Liver (tissue), 9 donors: ENCODE measurements around the gene NAT8L. TPM values are rescaled to one million over a fixed set of nuclear protein-coding genes. Genes with fewer than 3 reads are reported as not detected.

ENCODE experiments used
- DNase-seq: peaks from one replicate; pipeline ENCODE4 v3.0.0-alpha.2; 2017; ENCODE audit warnings: low spot score
- H3K27ac ChIP-seq, 2 donors: one replicate each; pipeline ENCODE4 v1.7.0; 2013; ENCODE audit warnings: inconsistent platforms in 2 of 2, low read length in 2 of 2, control low read depth in 1 of 2, low read depth in 1 of 2, mild to moderate bottlenecking in 1 of 2
- H3K27me3 ChIP-seq, 4 donors: one replicate each; pipeline versions ENCODE4 v1.6.1 to v1.7.0; 2013; ENCODE audit warnings: low read length in 3 of 4, inconsistent platforms in 1 of 4, mild to moderate bottlenecking in 1 of 4, moderate library complexity in 1 of 4; ENCODE audit not compliant: control insufficient read depth in 4 of 4, insufficient read depth in 4 of 4
- H3K36me3 ChIP-seq, 4 donors: one replicate each; pipeline versions ENCODE4 v1.6.1 to v1.7.0; 2013; ENCODE audit warnings: low read length in 3 of 4, mild to moderate bottlenecking in 3 of 4, low read depth in 1 of 4, moderate library complexity in 1 of 4; ENCODE audit not compliant: control insufficient read depth in 4 of 4, insufficient read depth in 3 of 4
- H3K4me1 ChIP-seq, 4 donors: one replicate each; pipeline versions ENCODE4 v1.6.1 to v1.7.0; 2013; ENCODE audit warnings: low read length in 3 of 4, mild to moderate bottlenecking in 3 of 4, moderate library complexity in 1 of 4; ENCODE audit not compliant: control insufficient read depth in 4 of 4, insufficient read depth in 4 of 4
- H3K4me3 ChIP-seq, 3 donors: one replicate each; pipeline versions ENCODE4 v1.6.1 to v1.7.0; 2013; ENCODE audit warnings: low read length in 3 of 3, control low read depth in 1 of 3, low read depth in 1 of 3, mild to moderate bottlenecking in 1 of 3
- H3K9ac ChIP-seq, 2 donors: one replicate each; pipeline ENCODE4 v1.7.0; 2013; ENCODE audit warnings: low read length in 2 of 2, mild to moderate bottlenecking in 2 of 2, moderate library complexity in 2 of 2, control low read depth in 1 of 2, low read depth in 1 of 2
- H3K9me3 ChIP-seq, 4 donors: one replicate each; pipeline versions ENCODE4 v1.6.1 to v1.7.0; 2013; ENCODE audit warnings: low read length in 3 of 4; ENCODE audit not compliant: control insufficient read depth in 4 of 4
- EGR1 ChIP-seq, 2 donors: IDR thresholded peaks; 2 replicates each; pipeline ENCODE4 v1.6.1; 2016 to 2018; ENCODE audit warnings: antibody characterized with exemption in 2 of 2, low read depth in 2 of 2
- FOXA1 ChIP-seq: IDR thresholded peaks from 2 replicates; pipeline ENCODE4 v1.6.1; 2016; ENCODE audit warnings: antibody characterized with exemption
- FOXA2 ChIP-seq: IDR thresholded peaks from 2 replicates; pipeline ENCODE4 v1.6.1; 2016; ENCODE audit warnings: antibody characterized with exemption
- GABPA ChIP-seq, 2 donors: IDR thresholded peaks in 1 of 2; conservative IDR thresholded peaks in 1 of 2; 2 replicates each; pipeline ENCODE4 v1.6.1; 2016; ENCODE audit warnings: antibody characterized with exemption in 2 of 2, mild to moderate bottlenecking in 1 of 2, moderate library complexity in 1 of 2
- HNF4A ChIP-seq, 2 donors: conservative IDR thresholded peaks; 2 replicates each; pipeline ENCODE4 v1.6.1; 2016; ENCODE audit warnings: antibody characterized with exemption in 2 of 2, mild to moderate bottlenecking in 2 of 2
- HNF4G ChIP-seq: IDR thresholded peaks from 2 replicates; pipeline ENCODE4 v1.6.1; 2016; ENCODE audit warnings: antibody characterized with exemption
- JUND ChIP-seq, 2 donors: IDR thresholded peaks; 2 replicates each; pipeline ENCODE4 v1.6.1; 2016; ENCODE audit warnings: antibody characterized with exemption in 2 of 2
- NR2F2 ChIP-seq: IDR thresholded peaks from 2 replicates; pipeline ENCODE4 v1.6.1; 2016; ENCODE audit warnings: antibody characterized with exemption
- RAD21 ChIP-seq, 2 donors: IDR thresholded peaks; 2 replicates each; pipeline ENCODE4 v1.6.1; 2016; ENCODE audit warnings: antibody characterized with exemption in 2 of 2, mild to moderate bottlenecking in 2 of 2
- RXRA ChIP-seq, 2 donors: IDR thresholded peaks; 2 replicates each; pipeline ENCODE4 v1.6.1; 2017 to 2018; ENCODE audit warnings: antibody characterized with exemption in 2 of 2, mild to moderate bottlenecking in 1 of 2
- SP1 ChIP-seq: IDR thresholded peaks from 2 replicates; pipeline ENCODE4 v1.6.1; 2018; ENCODE audit warnings: antibody characterized with exemption, mild to moderate bottlenecking
- TAF1 ChIP-seq: conservative IDR thresholded peaks from 2 replicates; pipeline ENCODE4 v1.6.1; 2016; ENCODE audit warnings: antibody characterized with exemption, mild to moderate bottlenecking
- YY1 ChIP-seq: IDR thresholded peaks from 2 replicates; pipeline ENCODE4 v1.6.1; 2016; ENCODE audit warnings: antibody characterized with exemption, mild to moderate bottlenecking
- WGBS: extraction: QIAGEN DNeasy Blood & Tissue Kit; methylation state at CpG from one replicate; pipeline ENCODE4 v1.1.7; 2013; 5-methylcytosine and 5-hydroxymethylcytosine counted together
- polyA plus RNA-seq, 2 donors: library from polyadenylated mRNA; stranded (reverse) in 1 of 2; unstranded in 1 of 2; fragments of 200-250 nt in 1 of 2; fragments of >200 nt in 1 of 2; fragmentation: Nextera tagmentation in 1 of 2; extraction: Ambion mirVana in 1 of 2; gene quantifications; one replicate each; pipeline versions ENCODE4 v1.2.1 to v1.2.3, GENCODE V29; 2013 to 2015
- total RNA-seq, 2 donors: library from RNA; depleted of rRNA; stranded (reverse); fragments of >200 nt; gene quantifications; one replicate each; pipeline ENCODE4 v1.2.3, GENCODE V29; 2014
- TF ChIP-seq, protein P1 (sequence below): IDR thresholded peaks from 2 replicates; pipeline ENCODE4 v1.6.1; 2016; ENCODE audit warnings: antibody characterized with exemption
- TF ChIP-seq, protein P2 (sequence below): IDR thresholded peaks from 2 replicates; pipeline ENCODE4 v1.6.1; 2016; ENCODE audit warnings: antibody characterized with exemption
- TF ChIP-seq, protein P3 (sequence below): fragments of 150-350 bp; IDR thresholded peaks from 2 replicates; pipeline ENCODE4 v1.5.1; 2017; ENCODE audit warnings: improper control_type of control experiment, low read depth, low read length; ENCODE audit not compliant: missing input control
- TF ChIP-seq, protein P4 (sequence below): IDR thresholded peaks from 2 replicates; pipeline ENCODE4 v1.6.1; 2016; ENCODE audit warnings: antibody characterized with exemption
- TF ChIP-seq, protein P5 (sequence below): IDR thresholded peaks from 2 replicates; pipeline ENCODE4 v1.6.1; 2016; ENCODE audit warnings: antibody characterized with exemption, mild to moderate bottlenecking
- donor health status: healthy.
- donor health status: healthy.
- donor health status: healthy.
- donor health status: healthy.
- donor health status: healthy.

NAT8L gene
- total and polyA plus RNA-seq, 4 donors: 0.07 to 0.09 (median 0.08) TPM; not detected in 1

DNA sequence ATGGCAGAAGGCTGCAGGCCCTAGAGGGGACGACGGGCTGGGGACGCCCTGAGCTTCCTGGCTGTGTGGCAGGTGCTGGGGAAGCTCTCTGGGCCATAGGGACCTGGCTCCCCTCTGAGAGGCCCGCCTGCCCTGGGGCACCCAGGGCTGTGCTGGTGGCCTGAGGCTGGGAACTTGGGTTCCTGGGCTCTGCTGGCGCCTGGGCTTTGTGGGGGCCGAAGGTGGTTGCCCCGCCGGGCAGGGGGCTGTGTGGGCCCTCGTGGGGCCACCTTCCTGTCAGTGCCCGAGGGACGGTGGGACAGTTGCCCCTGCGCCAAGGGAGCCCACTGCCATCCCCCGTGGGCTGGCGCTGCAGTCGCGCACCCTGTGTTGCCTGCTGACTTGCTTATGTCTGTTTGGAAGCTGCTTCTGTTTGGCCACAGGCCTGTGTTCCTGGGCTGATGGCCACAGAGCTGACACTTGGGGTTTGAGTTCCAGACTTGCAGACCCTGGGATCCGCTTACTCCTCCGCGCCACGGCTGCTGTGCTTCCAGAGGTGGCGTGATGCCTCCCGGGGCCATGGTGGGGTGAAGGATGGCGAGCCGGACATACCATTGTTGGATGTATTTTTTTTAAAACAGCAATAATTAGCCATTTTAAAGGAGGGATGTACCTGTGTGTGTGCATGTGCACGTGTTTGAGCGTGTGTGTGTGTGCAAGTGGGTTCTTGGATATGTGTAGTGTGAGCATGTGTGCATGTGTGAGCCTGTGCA, 8.5 kb downstream of the NAT8L start:
- no peak for TF ChIP-seq SP1
- TF ChIP-seq, protein P1, sequence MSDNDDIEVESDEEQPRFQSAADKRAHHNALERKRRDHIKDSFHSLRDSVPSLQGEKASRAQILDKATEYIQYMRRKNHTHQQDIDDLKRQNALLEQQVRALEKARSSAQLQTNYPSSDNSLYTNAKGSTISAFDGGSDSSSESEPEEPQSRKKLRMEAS: no peak
- TF ChIP-seq RAD21 (IDR thresholded peaks at IDR 0.05): no peak
- no peak for TF ChIP-seq GABPA (IDR thresholded peaks at IDR 0.05 in 1 of 2, conservative IDR thresholded peaks at IDR 0.05 in 1 of 2)
- TF ChIP-seq, protein P2, sequence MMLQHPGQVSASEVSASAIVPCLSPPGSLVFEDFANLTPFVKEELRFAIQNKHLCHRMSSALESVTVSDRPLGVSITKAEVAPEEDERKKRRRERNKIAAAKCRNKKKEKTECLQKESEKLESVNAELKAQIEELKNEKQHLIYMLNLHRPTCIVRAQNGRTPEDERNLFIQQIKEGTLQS: no peak
- no peak for TF ChIP-seq JUND (IDR thresholded peaks at IDR 0.05)
- no peak for TF ChIP-seq RXRA (IDR thresholded peaks at IDR 0.05)
- TF ChIP-seq, protein P3, sequence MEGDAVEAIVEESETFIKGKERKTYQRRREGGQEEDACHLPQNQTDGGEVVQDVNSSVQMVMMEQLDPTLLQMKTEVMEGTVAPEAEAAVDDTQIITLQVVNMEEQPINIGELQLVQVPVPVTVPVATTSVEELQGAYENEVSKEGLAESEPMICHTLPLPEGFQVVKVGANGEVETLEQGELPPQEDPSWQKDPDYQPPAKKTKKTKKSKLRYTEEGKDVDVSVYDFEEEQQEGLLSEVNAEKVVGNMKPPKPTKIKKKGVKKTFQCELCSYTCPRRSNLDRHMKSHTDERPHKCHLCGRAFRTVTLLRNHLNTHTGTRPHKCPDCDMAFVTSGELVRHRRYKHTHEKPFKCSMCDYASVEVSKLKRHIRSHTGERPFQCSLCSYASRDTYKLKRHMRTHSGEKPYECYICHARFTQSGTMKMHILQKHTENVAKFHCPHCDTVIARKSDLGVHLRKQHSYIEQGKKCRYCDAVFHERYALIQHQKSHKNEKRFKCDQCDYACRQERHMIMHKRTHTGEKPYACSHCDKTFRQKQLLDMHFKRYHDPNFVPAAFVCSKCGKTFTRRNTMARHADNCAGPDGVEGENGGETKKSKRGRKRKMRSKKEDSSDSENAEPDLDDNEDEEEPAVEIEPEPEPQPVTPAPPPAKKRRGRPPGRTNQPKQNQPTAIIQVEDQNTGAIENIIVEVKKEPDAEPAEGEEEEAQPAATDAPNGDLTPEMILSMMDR: no peak
- TF ChIP-seq NR2F2: no peak
- TF ChIP-seq, protein P4, sequence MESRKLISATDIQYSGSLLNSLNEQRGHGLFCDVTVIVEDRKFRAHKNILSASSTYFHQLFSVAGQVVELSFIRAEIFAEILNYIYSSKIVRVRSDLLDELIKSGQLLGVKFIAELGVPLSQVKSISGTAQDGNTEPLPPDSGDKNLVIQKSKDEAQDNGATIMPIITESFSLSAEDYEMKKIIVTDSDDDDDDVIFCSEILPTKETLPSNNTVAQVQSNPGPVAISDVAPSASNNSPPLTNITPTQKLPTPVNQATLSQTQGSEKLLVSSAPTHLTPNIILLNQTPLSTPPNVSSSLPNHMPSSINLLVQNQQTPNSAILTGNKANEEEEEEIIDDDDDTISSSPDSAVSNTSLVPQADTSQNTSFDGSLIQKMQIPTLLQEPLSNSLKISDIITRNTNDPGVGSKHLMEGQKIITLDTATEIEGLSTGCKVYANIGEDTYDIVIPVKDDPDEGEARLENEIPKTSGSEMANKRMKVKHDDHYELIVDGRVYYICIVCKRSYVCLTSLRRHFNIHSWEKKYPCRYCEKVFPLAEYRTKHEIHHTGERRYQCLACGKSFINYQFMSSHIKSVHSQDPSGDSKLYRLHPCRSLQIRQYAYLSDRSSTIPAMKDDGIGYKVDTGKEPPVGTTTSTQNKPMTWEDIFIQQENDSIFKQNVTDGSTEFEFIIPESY: no peak
- no peak for TF ChIP-seq FOXA2
- no peak for TF ChIP-seq HNF4A (conservative IDR thresholded peaks at IDR 0.05)
- TF ChIP-seq TAF1: no peak
- TF ChIP-seq, protein P5, sequence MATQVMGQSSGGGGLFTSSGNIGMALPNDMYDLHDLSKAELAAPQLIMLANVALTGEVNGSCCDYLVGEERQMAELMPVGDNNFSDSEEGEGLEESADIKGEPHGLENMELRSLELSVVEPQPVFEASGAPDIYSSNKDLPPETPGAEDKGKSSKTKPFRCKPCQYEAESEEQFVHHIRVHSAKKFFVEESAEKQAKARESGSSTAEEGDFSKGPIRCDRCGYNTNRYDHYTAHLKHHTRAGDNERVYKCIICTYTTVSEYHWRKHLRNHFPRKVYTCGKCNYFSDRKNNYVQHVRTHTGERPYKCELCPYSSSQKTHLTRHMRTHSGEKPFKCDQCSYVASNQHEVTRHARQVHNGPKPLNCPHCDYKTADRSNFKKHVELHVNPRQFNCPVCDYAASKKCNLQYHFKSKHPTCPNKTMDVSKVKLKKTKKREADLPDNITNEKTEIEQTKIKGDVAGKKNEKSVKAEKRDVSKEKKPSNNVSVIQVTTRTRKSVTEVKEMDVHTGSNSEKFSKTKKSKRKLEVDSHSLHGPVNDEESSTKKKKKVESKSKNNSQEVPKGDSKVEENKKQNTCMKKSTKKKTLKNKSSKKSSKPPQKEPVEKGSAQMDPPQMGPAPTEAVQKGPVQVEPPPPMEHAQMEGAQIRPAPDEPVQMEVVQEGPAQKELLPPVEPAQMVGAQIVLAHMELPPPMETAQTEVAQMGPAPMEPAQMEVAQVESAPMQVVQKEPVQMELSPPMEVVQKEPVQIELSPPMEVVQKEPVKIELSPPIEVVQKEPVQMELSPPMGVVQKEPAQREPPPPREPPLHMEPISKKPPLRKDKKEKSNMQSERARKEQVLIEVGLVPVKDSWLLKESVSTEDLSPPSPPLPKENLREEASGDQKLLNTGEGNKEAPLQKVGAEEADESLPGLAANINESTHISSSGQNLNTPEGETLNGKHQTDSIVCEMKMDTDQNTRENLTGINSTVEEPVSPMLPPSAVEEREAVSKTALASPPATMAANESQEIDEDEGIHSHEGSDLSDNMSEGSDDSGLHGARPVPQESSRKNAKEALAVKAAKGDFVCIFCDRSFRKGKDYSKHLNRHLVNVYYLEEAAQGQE: no peak
- no peak for TF ChIP-seq FOXA1
- TF ChIP-seq HNF4G: no peak
- TF ChIP-seq YY1: no peak
- TF ChIP-seq EGR1 (IDR thresholded peaks at IDR 0.05; ENCODE audit: low read depth in 2 of 2): no peak
- Histone ChIP-seq H3K9me3 (no peaks in the 10 kb centered on the region), H3K4me3 (no peak overlapping the region), H3K27ac (no peak overlapping the region), H3K27me3 (no peaks in the 10 kb centered on the region), H3K36me3 (no peaks in the 10 kb centered on the region), H3K4me1 (no peaks in the 10 kb centered on the region), H3K9ac (no peak overlapping the region)
- DNase-seq: no peak
- WGBS: 87% methylated on average over 26 of the region's 26 CpGs
